Trophoblast cell (in vitro differentiated cells and primary cell): ENCODE data around the gene TMSB15B. TPM values are rescaled to one million over a fixed set of nuclear protein-coding genes. Genes with fewer than 3 reads are reported as not detected.
A peak's percentile ranks its signal among the peaks of the same experiment; 100 is the strongest.
"Not testable (repeated sequence)": the region's sequence is repeated elsewhere in the genome, so short reads cannot be mapped to it uniquely, and the experiment has no call there.

Source experiments
- DNase-seq, 2 donors: peaks; one replicate each; pipeline ENCODE4 v3.0.0-alpha.2; 2016
- H2AFZ ChIP-seq: 2 replicates; pipeline ENCODE4 v1.6.1; 2013; ENCODE audit warnings: low read length, moderate library complexity, mild to moderate bottlenecking; ENCODE audit not compliant: insufficient read depth, poor library complexity
- H2AK5ac ChIP-seq: 2 replicates; pipeline ENCODE4 v1.6.1; 2013; ENCODE audit warnings: mild to moderate bottlenecking, low read length
- H2BK120ac ChIP-seq: 2 replicates; pipeline ENCODE4 v1.6.1; 2013; ENCODE audit warnings: low read length, mild to moderate bottlenecking, moderate library complexity; ENCODE audit not compliant: insufficient read depth, poor library complexity
- H2BK12ac ChIP-seq: 2 replicates; pipeline ENCODE4 v1.6.1; 2013; ENCODE audit warnings: mild to moderate bottlenecking, low read length, moderate library complexity
- H2BK5ac ChIP-seq: 2 replicates; pipeline ENCODE4 v1.6.1; 2013; ENCODE audit warnings: low read length, low read depth, moderate library complexity, mild to moderate bottlenecking; ENCODE audit not compliant: poor library complexity
- H3K14ac ChIP-seq: 2 replicates; pipeline ENCODE4 v1.6.1; 2013; ENCODE audit warnings: mild to moderate bottlenecking, low read length
- H3K18ac ChIP-seq: 2 replicates; pipeline ENCODE4 v1.6.1; 2013; ENCODE audit warnings: mild to moderate bottlenecking, low read length
- H3K23ac ChIP-seq: 2 replicates; pipeline ENCODE4 v1.6.1; 2013; ENCODE audit warnings: low read length
- H3K27ac ChIP-seq: 2 replicates; pipeline ENCODE4 v1.5.1; 2013; ENCODE audit warnings: low read depth, mild to moderate bottlenecking, inconsistent platforms, low read length, moderate library complexity
- H3K27me3 ChIP-seq: 2 replicates; pipeline ENCODE4 v1.6.1; 2013; ENCODE audit warnings: inconsistent platforms, mild to moderate bottlenecking, low read length, moderate library complexity; ENCODE audit not compliant: insufficient read depth
- H3K36me3 ChIP-seq, 2 experiments: 1 replicate in 1 of 2; 2 replicates in 1 of 2; pipeline ENCODE4 v1.6.1; 2013; ENCODE audit warnings: low read length in 2 of 2, mild to moderate bottlenecking in 2 of 2, moderate library complexity in 1 of 2; ENCODE audit not compliant: insufficient read depth in 2 of 2, control insufficient read depth in 1 of 2
- H3K4ac ChIP-seq: 2 replicates; pipeline ENCODE4 v1.6.1; 2013; ENCODE audit warnings: low read depth, mild to moderate bottlenecking, low read length, moderate library complexity
- H3K4me1 ChIP-seq, 2 experiments: 1 replicate in 1 of 2; 2 replicates in 1 of 2; pipeline ENCODE4 v1.6.1; 2013; ENCODE audit warnings: low read length in 2 of 2, mild to moderate bottlenecking in 2 of 2, moderate library complexity in 1 of 2; ENCODE audit not compliant: insufficient read depth in 2 of 2, control insufficient read depth in 1 of 2
- H3K4me2 ChIP-seq: 2 replicates; pipeline ENCODE4 v1.6.1; 2013; ENCODE audit warnings: inconsistent platforms, mild to moderate bottlenecking, low read length, moderate library complexity
- H3K4me3 ChIP-seq: 2 replicates; pipeline ENCODE4 v1.5.1; 2013; ENCODE audit warnings: mild to moderate bottlenecking, low read depth, low read length, inconsistent platforms
- H3K79me1 ChIP-seq: one replicate; pipeline ENCODE4 v1.6.1; 2013; ENCODE audit warnings: low read length
- H3K79me2 ChIP-seq: 2 replicates; pipeline ENCODE4 v1.6.1; 2013; ENCODE audit warnings: low read length, mild to moderate bottlenecking; ENCODE audit not compliant: control insufficient read depth, insufficient read depth, poor library complexity
- H3K9ac ChIP-seq: 2 replicates; pipeline ENCODE4 v1.6.1; 2013; ENCODE audit warnings: mild to moderate bottlenecking, low read length
- H3K9me3 ChIP-seq: 2 replicates; pipeline ENCODE4 v1.6.1; 2013; ENCODE audit warnings: low read depth, mild to moderate bottlenecking, control low read depth, inconsistent platforms, low read length; ENCODE audit not compliant: insufficient read depth
- H4K12ac ChIP-seq: 2 replicates; pipeline ENCODE4 v1.6.1; 2013; ENCODE audit warnings: low read depth, mild to moderate bottlenecking, low read length, moderate library complexity
- H4K8ac ChIP-seq: 2 replicates; pipeline ENCODE4 v1.6.1; 2013; ENCODE audit warnings: low read depth, mild to moderate bottlenecking, low read length, moderate library complexity
- H4K91ac ChIP-seq: one replicate; pipeline ENCODE4 v1.6.1; 2013; ENCODE audit warnings: low read depth, mild to moderate bottlenecking, low read length, moderate library complexity
- WGBS: extraction: QIAGEN DNeasy Blood & Tissue Kit; methylation state at CpG from one replicate; pipeline ENCODE4 v1.1.7; 2013; ENCODE audit warnings: missing lambda C conversion rate; ENCODE audit not compliant: insufficient read length, insufficient coverage; ENCODE audit errors: extremely low coverage; 5-methylcytosine and 5-hydroxymethylcytosine counted together
- polyA plus RNA-seq: library from polyadenylated mRNA; stranded (reverse); fragments of 200-250 nt; gene quantifications from 2 replicates; pipeline ENCODE4 v1.2.3, GENCODE V29; 2013

TMSB15B gene
- 15.0 and 15.5 TPM in 2 replicates for polyA plus RNA-seq

DNA sequence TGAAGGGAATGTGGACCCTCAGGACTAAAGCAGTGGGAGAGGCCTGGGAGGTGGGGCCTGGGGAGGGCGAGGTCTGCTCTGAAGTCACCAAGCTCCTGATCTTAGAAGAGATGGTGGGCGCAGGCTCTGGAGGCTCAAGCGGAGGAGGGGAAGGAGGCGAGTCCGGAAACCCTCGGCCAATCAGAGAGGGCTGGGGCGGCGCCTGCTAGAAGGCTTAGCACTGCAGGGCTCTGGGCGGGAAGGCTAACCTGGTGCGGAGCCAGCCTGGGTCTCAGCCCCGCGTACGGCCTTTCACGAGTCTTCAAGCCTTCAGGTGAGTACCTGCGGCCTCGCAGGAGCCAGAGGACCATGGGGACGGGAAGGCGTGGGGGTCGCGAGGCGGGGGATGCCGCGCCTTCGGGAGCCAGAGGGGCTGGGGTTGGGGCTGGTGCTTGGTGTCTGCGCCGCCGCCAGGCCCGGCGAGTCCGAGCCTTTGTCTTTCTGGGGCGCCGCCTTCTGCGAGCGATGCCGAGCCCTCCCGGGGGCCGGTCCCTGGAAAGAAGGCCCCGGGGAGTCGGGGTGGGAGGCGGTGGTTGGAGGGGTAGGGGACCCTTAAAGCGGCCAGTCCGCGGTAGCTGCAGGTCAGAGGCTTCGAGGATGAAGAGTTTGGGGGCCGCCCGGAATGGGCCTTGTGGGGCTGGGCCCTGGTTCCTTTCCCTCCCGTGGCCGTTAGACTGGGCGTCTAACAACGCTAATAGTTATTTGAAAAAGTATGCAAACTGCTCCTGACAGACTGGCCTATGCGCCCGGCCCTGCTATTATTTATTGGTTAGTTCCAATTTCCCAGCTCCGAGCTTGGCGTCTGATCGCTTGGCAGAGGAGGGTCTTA lies at the start of gene TMSB15B:
TMSB15B (plus strand) TSS at position 217 of the 868 bp plus-strand sequence.
- not testable (repeated sequence) for H2BK12ac ChIP-seq, H2BK120ac ChIP-seq, H3K4me2 ChIP-seq, H2AFZ ChIP-seq, H3K4me1 ChIP-seq, H2BK5ac ChIP-seq, H4K12ac ChIP-seq, H3K9ac ChIP-seq, H4K91ac ChIP-seq, DNase-seq, H3K14ac ChIP-seq, H3K4ac ChIP-seq, H3K18ac ChIP-seq, H3K79me1 ChIP-seq, H3K9me3 ChIP-seq, H3K23ac ChIP-seq, H3K79me2 ChIP-seq, H3K36me3 ChIP-seq, H3K4me3 ChIP-seq, H2AK5ac ChIP-seq, H3K27ac ChIP-seq, H3K27me3 ChIP-seq, H4K8ac ChIP-seq
- no CpG with 5 or more reads among the region's 55 CpGs for WGBS

DNA sequence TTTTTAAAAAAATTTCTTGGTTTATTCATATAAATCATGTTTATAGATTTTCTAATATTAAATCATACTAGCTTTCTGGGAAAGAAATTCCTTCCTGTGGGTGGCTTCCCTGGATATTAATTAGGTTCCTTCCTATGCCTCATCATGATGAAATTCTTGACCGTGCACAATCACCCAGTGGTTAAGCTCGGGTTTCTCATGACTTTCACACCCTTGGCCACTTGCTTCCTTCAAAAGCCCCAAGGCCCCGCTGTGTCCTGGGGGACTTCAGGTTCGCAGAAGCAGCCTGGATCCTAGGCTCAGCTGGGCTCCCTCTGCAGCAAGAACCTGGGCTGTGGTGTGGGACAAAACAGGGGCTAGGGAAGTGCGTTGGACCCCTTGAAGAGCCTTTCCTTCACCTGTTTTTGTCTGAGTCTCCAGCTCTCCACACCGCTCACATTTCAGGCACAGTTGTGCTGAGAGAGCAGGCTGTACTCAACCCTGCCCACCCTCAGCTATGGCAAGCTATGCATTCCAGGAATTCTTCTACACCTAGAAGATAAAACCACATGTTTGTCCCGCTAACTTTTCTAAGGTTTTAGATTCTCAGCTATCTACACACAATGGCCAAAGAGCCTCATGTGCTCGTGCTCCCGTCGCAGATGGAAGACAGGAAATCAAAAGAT lies 48.9 kb upstream of the TMSB15B start:
- Histone ChIP-seq H2BK5ac (no peak overlapping the region), H3K14ac (no peak overlapping the region), H2BK120ac (no peak overlapping the region), H3K9me3 (no peaks in the 10 kb centered on the region), H3K23ac (no peak overlapping the region), H3K27me3 (no peaks in the 10 kb centered on the region), H3K4me1 (no peaks in the 10 kb centered on the region), H3K36me3 (no peaks in the 10 kb centered on the region), H4K12ac (no peak overlapping the region), H2BK12ac (no peak overlapping the region), H3K79me1 (no peaks in the 10 kb centered on the region), H4K91ac (no peak overlapping the region), H2AK5ac (no peak overlapping the region), H4K8ac (no peak overlapping the region), H3K4ac (no peak overlapping the region), H3K27ac (no peak overlapping the region), H3K18ac (no peak overlapping the region), H3K9ac (no peak overlapping the region), H2AFZ (no peak overlapping the region), H3K79me2 (no peaks in the 10 kb centered on the region), H3K4me2 (no peak overlapping the region), H3K4me3 (no peak overlapping the region)
- WGBS = no CpG with 5 or more reads among the region's 10 CpGs
- peak in 1 of 2 donors; percentile 16 for DNase-seq

GRCh38 chrX:103918050-103918449 lies 44.4 kb upstream of the TMSB15B start:
- H2BK120ac ChIP-seq = no peak overlapping the region

DNA sequence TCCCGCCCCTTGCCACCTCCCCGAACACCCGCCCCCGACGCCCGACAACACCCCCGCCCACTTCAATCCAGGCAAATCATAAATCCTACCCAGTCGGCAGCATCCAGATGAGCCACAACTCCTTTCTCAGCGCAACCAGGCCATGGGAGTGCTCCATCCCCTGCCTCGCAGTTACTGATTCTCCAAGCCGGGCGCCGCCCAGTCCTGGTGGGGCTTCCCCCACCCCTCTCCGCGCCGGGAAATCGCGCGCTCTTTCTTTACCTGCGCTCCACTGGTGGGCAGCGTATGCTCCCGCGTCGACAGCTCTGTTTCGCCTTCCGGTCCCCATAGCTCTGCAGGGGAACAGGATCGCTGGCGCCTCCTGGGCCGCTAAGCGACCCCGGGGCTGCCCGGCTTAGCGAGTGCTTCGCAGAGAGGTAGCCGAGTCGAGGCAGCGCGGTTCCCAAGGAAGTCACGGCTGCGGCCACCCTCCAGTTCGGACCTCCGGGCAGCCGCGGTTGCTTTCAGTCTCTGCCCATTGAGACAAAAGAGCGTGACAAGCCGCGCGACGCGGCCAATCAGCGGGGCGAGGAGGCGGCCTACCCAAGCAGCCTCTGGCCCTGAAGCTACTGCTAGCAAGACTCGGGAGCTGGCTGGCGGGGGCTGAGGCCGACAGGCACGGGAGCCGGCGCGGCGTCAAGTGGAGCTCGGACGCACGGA lies 43.7 kb upstream of the TMSB15B start:
- H4K12ac ChIP-seq = peak overlapping the region; percentile 81
- H3K79me2 ChIP-seq = no peaks in the 10 kb centered on the region
- H2BK120ac ChIP-seq = no peak overlapping the region
- no peaks in the 10 kb centered on the region for H3K4me1 ChIP-seq
- peak overlapping the region; percentile 59 for H3K18ac ChIP-seq
- peak overlapping the region; percentile 75 for H3K14ac ChIP-seq
- H4K91ac ChIP-seq = peak overlapping the region; percentile 43
- H3K9me3 ChIP-seq = no peaks in the 10 kb centered on the region
- H4K8ac ChIP-seq = peak overlapping the region; percentile 79
- H3K4me2 ChIP-seq = peak overlapping the region; percentile 98
- H3K79me1 ChIP-seq = peaks cover 3% of the 10 kb centered on the region
- H3K4me3 ChIP-seq = peak overlapping the region; percentile 70
- H3K4ac ChIP-seq = no peak overlapping the region
- H3K9ac ChIP-seq = peak overlapping the region; percentile 63
- no peak overlapping the region for H2BK5ac ChIP-seq
- H3K23ac ChIP-seq = no peak overlapping the region
- peak; percentile 41 to 56 for DNase-seq
- H3K27me3 ChIP-seq = no peaks in the 10 kb centered on the region
- no peaks in the 10 kb centered on the region for H3K36me3 ChIP-seq
- peak overlapping the region; percentile 83 for H2AFZ ChIP-seq
- H2AK5ac ChIP-seq = no peak overlapping the region
- H3K27ac ChIP-seq = peak overlapping the region; percentile 40
- no CpG with 5 or more reads among the region's 64 CpGs for WGBS
- H2BK12ac ChIP-seq = no peak overlapping the region

More at GRCh38 chrX:103918050-103918449, 44.4 kb upstream of the TMSB15B start:
- Histone ChIP-seq H3K23ac (no peak overlapping the region), H3K9me3 (no peaks in the 10 kb centered on the region), H3K4me1 (no peaks in the 10 kb centered on the region), H3K4me3 (peak overlapping the region; percentile 70), H3K36me3 (no peaks in the 10 kb centered on the region), H4K91ac (no peak overlapping the region), H3K79me2 (no peaks in the 10 kb centered on the region), H2BK5ac (no peak overlapping the region), H3K14ac (no peak overlapping the region), H2AK5ac (no peak overlapping the region), H2BK12ac (no peak overlapping the region), H2AFZ (peak overlapping the region; percentile 83), H3K27ac (no peak overlapping the region), H3K79me1 (peaks cover 3% of the 10 kb centered on the region), H3K4me2 (peak overlapping the region; percentile 98), H3K9ac (no peak overlapping the region), H4K12ac (no peak overlapping the region), H3K18ac (no peak overlapping the region), H3K27me3 (no peaks in the 10 kb centered on the region), H4K8ac (no peak overlapping the region), H3K4ac (no peak overlapping the region)
- DNase-seq = peak; percentile 11 to 58
- no CpG with 5 or more reads among the region's 18 CpGs for WGBS
